Measurements from ENCODE around the gene SHISA9.

DNA sequence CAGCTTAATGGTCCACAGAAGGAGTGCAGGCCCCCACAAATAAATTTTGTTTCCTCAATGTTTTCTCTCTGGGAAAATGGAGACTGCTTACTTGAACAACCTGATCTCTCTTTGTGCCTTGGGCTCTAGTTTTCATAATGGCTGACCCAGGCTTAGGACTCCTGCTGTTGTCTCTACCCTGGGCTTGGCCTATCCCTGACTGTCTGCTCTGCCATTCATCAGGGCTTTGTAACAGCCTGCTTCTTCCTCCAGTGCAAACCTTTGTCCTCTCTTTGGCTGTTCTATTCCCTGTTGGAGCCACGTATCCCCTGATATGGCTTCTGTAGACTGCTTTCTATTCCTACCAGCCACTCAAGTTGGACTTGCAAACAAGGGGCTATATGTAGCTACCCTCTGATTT is 139.8 kb downstream of the SHISA9 start:
- TF ChIP-seq CTCF (IDR thresholded peaks at IDR 0.05) (no peak), POLR2A (IDR thresholded peaks at IDR 0.05) (no peak)
